ENCODE measurements around the gene RMDN2.

Gene RMDN2

GRCh38 chr2:37925063-37925897, at the start of gene RMDN2:
Gene RMDN2, plus strand, starts transcription at chr2:37925287. Its CDS starts 3,991 bp downstream, at chr2:37929278.
- peak; percentile 80 to 85 for DNase-seq

- no peak for DNase-seq
These were observed 49.6 kb upstream of the RMDN2 start for GRCh38 chr2:37875403-37875906.

- DNase-seq, result no peak
These were observed 48.9 kb upstream of the RMDN2 start for GRCh38 chr2:37876227-37876626.

GRCh38 chr2:37877457-37878315, 47.4 kb upstream of the RMDN2 start:
- peak in 1 of 2 donors; percentile 67 for DNase-seq

- no peak for DNase-seq
These were observed 46.6 kb upstream of the RMDN2 start for GRCh38 chr2:37878536-37878935.

GRCh38 chr2:37880551-37880950, 44.5 kb upstream of the RMDN2 start:
- no peak for DNase-seq

- DNase-seq, result no peak
These were observed 43.7 kb upstream of the RMDN2 start for GRCh38 chr2:37881397-37881796.

- no peak for DNase-seq
These were observed 43.1 kb upstream of the RMDN2 start for GRCh38 chr2:37882036-37882435.

GRCh38 chr2:37883518-37883917, 41.6 kb upstream of the RMDN2 start:
- no peak for DNase-seq

GRCh38 chr2:37885329-37885993, 39.6 kb upstream of the RMDN2 start:
- no peak for DNase-seq

- DNase-seq, result no peak
These were observed 38.3 kb upstream of the RMDN2 start for GRCh38 chr2:37886745-37887144.

GRCh38 chr2:37887286-37887685, 37.8 kb upstream of the RMDN2 start:
- no peak for DNase-seq

GRCh38 chr2:37890893-37891495, 34.1 kb upstream of the RMDN2 start:
- DNase-seq, result peak; percentile 59 to 64

- no peak for DNase-seq
These were observed 33.1 kb upstream of the RMDN2 start for GRCh38 chr2:37891846-37892435.

GRCh38 chr2:37892436-37893114, 32.5 kb upstream of the RMDN2 start:
- peak; percentile 20 to 37 for DNase-seq

GRCh38 chr2:37893327-37893726, 31.8 kb upstream of the RMDN2 start:
- DNase-seq, result no peak

- no peak for DNase-seq
These were observed 31.0 kb upstream of the RMDN2 start for GRCh38 chr2:37894047-37894446.

- no peak for DNase-seq
These were observed 30.5 kb upstream of the RMDN2 start for GRCh38 chr2:37894601-37895000.

GRCh38 chr2:37895140-37895539, 29.9 kb upstream of the RMDN2 start:
- DNase-seq, result no peak

GRCh38 chr2:37896319-37896718, 28.8 kb upstream of the RMDN2 start:
- no peak for DNase-seq

GRCh38 chr2:37897511-37897910, 27.6 kb upstream of the RMDN2 start:
- no peak for DNase-seq

GRCh38 chr2:37898448-37898847, 26.6 kb upstream of the RMDN2 start:
- no peak for DNase-seq

Data from CD4-positive, alpha-beta T cell treated with Interleukin-1 beta for 1 hour (primary cell).